ENCODE data around the gene NDUFAF2.
A peak's percentile ranks its signal among the peaks of the same experiment; 100 is the strongest.

NDUFAF2 gene

GRCh38 chr5:60958712-60959111 is 13.7 kb downstream of the NDUFAF2 start:
- no peak for DNase-seq (ENCODE audit: low spot score)
- no peak overlapping the region for H3K4me2 ChIP-seq (ENCODE audit: insufficient read depth, low read length, poor library complexity, severe bottlenecking)
- H3K9me3 ChIP-seq (replicated peaks in 1 of 2; ENCODE audit: control insufficient read depth in 2 of 2, insufficient read depth in 1 of 2, low read depth in 1 of 2, low read length in 2 of 2): peaks cover 0 to 8% of the 10 kb centered on the region in 2 donors
- no peak overlapping the region for H3K18ac ChIP-seq (ENCODE audit: low read length)
- no CpG with 5 or more reads among the region's 2 CpGs for WGBS, 2 donors (ENCODE audit: extremely low coverage in 2 of 2, insufficient read length in 2 of 2, insufficient replicate concordance in 1 of 2)
- H3K9ac ChIP-seq (ENCODE audit: low read depth, low read length, poor library complexity): no peak overlapping the region
- H2BK12ac ChIP-seq (ENCODE audit: low read length): no peak overlapping the region
- no peak overlapping the region for H2AK5ac ChIP-seq (ENCODE audit: low read depth, low read length)
- no peak overlapping the region for H4K8ac ChIP-seq (ENCODE audit: low read depth, low read length)
- no peak overlapping the region for H3K4me3 ChIP-seq (ENCODE audit: low read length in 2 of 2)
- H2AFZ ChIP-seq (ENCODE audit: low read length): no peak overlapping the region
- H3K27ac ChIP-seq (replicated peaks; ENCODE audit: low read length): no peak overlapping the region
- no peak overlapping the region for H2BK120ac ChIP-seq (ENCODE audit: low read depth, low read length)
- H3K79me1 ChIP-seq (ENCODE audit: low read depth, low read length): no peaks in the 10 kb centered on the region
- no peak overlapping the region for H4K91ac ChIP-seq (ENCODE audit: low read depth, low read length, poor library complexity)
- H3K14ac ChIP-seq (ENCODE audit: low read length): no peak overlapping the region
- H2BK5ac ChIP-seq (ENCODE audit: low read length): no peak overlapping the region
- no peak overlapping the region for H2BK15ac ChIP-seq (ENCODE audit: low read length)
- no peaks in the 10 kb centered on the region for H3K4me1 ChIP-seq (ENCODE audit: control insufficient read depth in 2 of 2, insufficient read depth in 1 of 2, low read depth in 1 of 2, low read length in 2 of 2)
- H3K4ac ChIP-seq (ENCODE audit: low read length): no peak overlapping the region
- H3K27me3 ChIP-seq (ENCODE audit: control insufficient read depth in 3 of 3, insufficient read depth in 3 of 3, low read depth in 1 of 3, low read length in 3 of 3): no peaks in the 10 kb centered on the region
- H3K23ac ChIP-seq (ENCODE audit: low read depth, low read length, poor library complexity): no peak overlapping the region
- H3K36me3 ChIP-seq (replicated peaks in 1 of 2; ENCODE audit: control insufficient read depth in 2 of 2, insufficient read depth in 2 of 2, low read length in 2 of 2): no peaks in the 10 kb centered on the region

GRCh38 chr5:60959156-60959555 is 14.2 kb downstream of the NDUFAF2 start:
- no peak for DNase-seq (ENCODE audit: low spot score)
- no peaks in the 10 kb centered on the region for H3K79me1 ChIP-seq (ENCODE audit: low read depth, low read length)
- H3K27me3 ChIP-seq (ENCODE audit: control insufficient read depth in 3 of 3, insufficient read depth in 3 of 3, low read depth in 1 of 3, low read length in 3 of 3): no peaks in the 10 kb centered on the region
- H3K27ac ChIP-seq (replicated peaks; ENCODE audit: low read length): no peak overlapping the region
- no peak overlapping the region for H2BK5ac ChIP-seq (ENCODE audit: low read length)
- no peaks in the 10 kb centered on the region for H3K4me1 ChIP-seq (ENCODE audit: control insufficient read depth in 2 of 2, insufficient read depth in 1 of 2, low read depth in 1 of 2, low read length in 2 of 2)
- no peak overlapping the region for H3K4me3 ChIP-seq (ENCODE audit: low read length in 2 of 2)
- H2BK12ac ChIP-seq (ENCODE audit: low read length): no peak overlapping the region
- H3K4ac ChIP-seq (ENCODE audit: low read length): no peak overlapping the region
- H3K9ac ChIP-seq (ENCODE audit: low read depth, low read length, poor library complexity): no peak overlapping the region
- no peak overlapping the region for H3K18ac ChIP-seq (ENCODE audit: low read length)
- H3K9me3 ChIP-seq (replicated peaks in 1 of 2; ENCODE audit: control insufficient read depth in 2 of 2, insufficient read depth in 1 of 2, low read depth in 1 of 2, low read length in 2 of 2): peaks cover 0 to 8% of the 10 kb centered on the region in 2 donors
- H3K23ac ChIP-seq (ENCODE audit: low read depth, low read length, poor library complexity): no peak overlapping the region
- no peaks in the 10 kb centered on the region for H3K36me3 ChIP-seq (replicated peaks in 1 of 2; ENCODE audit: control insufficient read depth in 2 of 2, insufficient read depth in 2 of 2, low read length in 2 of 2)
- H2AFZ ChIP-seq (ENCODE audit: low read length): no peak overlapping the region
- H3K14ac ChIP-seq (ENCODE audit: low read length): no peak overlapping the region
- no peak overlapping the region for H2AK5ac ChIP-seq (ENCODE audit: low read depth, low read length)
- no peak overlapping the region for H2BK15ac ChIP-seq (ENCODE audit: low read length)
- no peak overlapping the region for H4K8ac ChIP-seq (ENCODE audit: low read depth, low read length)
- H2BK120ac ChIP-seq (ENCODE audit: low read depth, low read length): no peak overlapping the region
- no peak overlapping the region for H4K91ac ChIP-seq (ENCODE audit: low read depth, low read length, poor library complexity)
- no peak overlapping the region for H3K4me2 ChIP-seq (ENCODE audit: insufficient read depth, low read length, poor library complexity, severe bottlenecking)

DNA sequence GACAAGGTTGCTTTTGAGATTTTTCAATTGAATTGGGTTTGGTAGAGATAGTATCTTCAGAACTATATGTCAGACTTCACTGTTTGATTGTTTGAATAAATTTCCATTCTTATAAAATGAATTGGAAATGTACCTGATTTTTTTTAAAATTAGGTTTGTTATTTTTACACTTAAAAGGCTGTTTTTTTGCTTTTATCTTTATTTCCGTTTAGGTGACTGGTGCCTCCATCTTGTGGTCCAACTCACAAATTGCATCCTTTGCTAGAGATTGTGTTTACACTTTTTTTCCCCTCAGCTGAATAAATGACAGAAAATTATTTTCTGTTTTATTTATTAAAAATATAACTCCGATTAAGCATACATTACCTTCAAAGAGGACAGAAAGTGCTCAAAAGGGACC is 15.6 kb downstream of the NDUFAF2 start:
- Histone ChIP-seq H3K4me2 (ENCODE audit: insufficient read depth, low read length, poor library complexity, severe bottlenecking) (no peak overlapping the region), H3K4ac (ENCODE audit: low read length) (no peak overlapping the region), H3K23ac (ENCODE audit: low read depth, low read length, poor library complexity) (no peak overlapping the region), H2BK12ac (ENCODE audit: low read length) (no peak overlapping the region), H2BK15ac (ENCODE audit: low read length) (no peak overlapping the region), H3K4me1 (ENCODE audit: control insufficient read depth in 2 of 2, insufficient read depth in 1 of 2, low read depth in 1 of 2, low read length in 2 of 2) (no peaks in the 10 kb centered on the region), H3K27me3 (ENCODE audit: control insufficient read depth in 3 of 3, insufficient read depth in 3 of 3, low read depth in 1 of 3, low read length in 3 of 3) (no peaks in the 10 kb centered on the region), H3K18ac (ENCODE audit: low read length) (no peak overlapping the region), H2AK5ac (ENCODE audit: low read depth, low read length) (no peak overlapping the region), H3K36me3 (replicated peaks in 1 of 2; ENCODE audit: control insufficient read depth in 2 of 2, insufficient read depth in 2 of 2, low read length in 2 of 2) (no peaks in the 10 kb centered on the region), H3K9me3 (replicated peaks in 1 of 2; ENCODE audit: control insufficient read depth in 2 of 2, insufficient read depth in 1 of 2, low read depth in 1 of 2, low read length in 2 of 2) (peaks cover 0 to under 1% of the 10 kb centered on the region in 2 donors), H3K14ac (ENCODE audit: low read length) (no peak overlapping the region), H4K91ac (ENCODE audit: low read depth, low read length, poor library complexity) (no peak overlapping the region), H2BK120ac (ENCODE audit: low read depth, low read length) (no peak overlapping the region), H3K27ac (replicated peaks; ENCODE audit: low read length) (no peak overlapping the region), H3K79me1 (ENCODE audit: low read depth, low read length) (peaks cover 2% of the 10 kb centered on the region), H3K9ac (ENCODE audit: low read depth, low read length, poor library complexity) (no peak overlapping the region), H3K4me3 (ENCODE audit: low read length in 2 of 2) (no peak overlapping the region), H2AFZ (ENCODE audit: low read length) (peak overlapping the region; percentile 20), H2BK5ac (ENCODE audit: low read length) (no peak overlapping the region), H4K8ac (ENCODE audit: low read depth, low read length) (no peak overlapping the region)
- no peak for DNase-seq (ENCODE audit: low spot score)
- no CpG with 5 or more reads among the region's 2 CpGs for WGBS, 2 donors (ENCODE audit: extremely low coverage in 2 of 2, insufficient read length in 2 of 2, insufficient replicate concordance in 1 of 2)

DNA sequence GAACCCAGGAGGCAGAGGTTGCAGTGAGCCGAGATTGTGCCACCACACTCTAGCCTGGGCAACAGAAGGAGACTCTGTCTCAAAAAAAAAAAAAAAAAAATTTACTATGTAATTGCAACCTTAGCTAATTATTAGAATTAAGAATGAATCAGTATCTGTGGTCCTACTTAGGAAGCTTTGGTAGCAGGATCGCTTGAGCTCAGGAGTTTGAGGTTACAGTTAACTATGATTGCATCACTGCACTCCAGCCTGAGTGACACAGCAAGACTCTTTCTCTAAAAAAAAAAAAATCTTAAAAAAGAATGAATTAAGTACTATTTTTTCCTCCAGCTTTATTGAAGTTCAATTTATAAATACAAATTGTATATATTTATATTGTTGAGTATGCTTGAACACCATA is 16.7 kb downstream of the NDUFAF2 start:
- H3K9ac ChIP-seq (ENCODE audit: low read depth, low read length, poor library complexity): no peak overlapping the region
- no peak overlapping the region for H2BK12ac ChIP-seq (ENCODE audit: low read length)
- no peak overlapping the region for H3K27ac ChIP-seq (replicated peaks; ENCODE audit: low read length)
- no CpG with 5 or more reads among the region's 2 CpGs for WGBS, 2 donors (ENCODE audit: extremely low coverage in 2 of 2, insufficient read length in 2 of 2, insufficient replicate concordance in 1 of 2)
- DNase-seq (ENCODE audit: low spot score): no peak
- H3K79me1 ChIP-seq (ENCODE audit: low read depth, low read length): peaks cover 2% of the 10 kb centered on the region
- no peak overlapping the region for H3K23ac ChIP-seq (ENCODE audit: low read depth, low read length, poor library complexity)
- H3K9me3 ChIP-seq (replicated peaks in 1 of 2; ENCODE audit: control insufficient read depth in 2 of 2, insufficient read depth in 1 of 2, low read depth in 1 of 2, low read length in 2 of 2): no peaks in the 10 kb centered on the region
- H3K36me3 ChIP-seq (replicated peaks in 1 of 2; ENCODE audit: control insufficient read depth in 2 of 2, insufficient read depth in 2 of 2, low read length in 2 of 2): no peaks in the 10 kb centered on the region
- no peak overlapping the region for H2BK5ac ChIP-seq (ENCODE audit: low read length)
- H2BK120ac ChIP-seq (ENCODE audit: low read depth, low read length): no peak overlapping the region
- no peaks in the 10 kb centered on the region for H3K27me3 ChIP-seq (ENCODE audit: control insufficient read depth in 3 of 3, insufficient read depth in 3 of 3, low read depth in 1 of 3, low read length in 3 of 3)
- H3K4me2 ChIP-seq (ENCODE audit: insufficient read depth, low read length, poor library complexity, severe bottlenecking): no peak overlapping the region
- H2AFZ ChIP-seq (ENCODE audit: low read length): no peak overlapping the region
- H3K14ac ChIP-seq (ENCODE audit: low read length): no peak overlapping the region
- no peak overlapping the region for H3K4me3 ChIP-seq (ENCODE audit: low read length in 2 of 2)
- H3K4me1 ChIP-seq (ENCODE audit: control insufficient read depth in 2 of 2, insufficient read depth in 1 of 2, low read depth in 1 of 2, low read length in 2 of 2): no peaks in the 10 kb centered on the region
- H3K4ac ChIP-seq (ENCODE audit: low read length): no peak overlapping the region
- no peak overlapping the region for H2AK5ac ChIP-seq (ENCODE audit: low read depth, low read length)
- no peak overlapping the region for H3K18ac ChIP-seq (ENCODE audit: low read length)
- no peak overlapping the region for H4K91ac ChIP-seq (ENCODE audit: low read depth, low read length, poor library complexity)
- H2BK15ac ChIP-seq (ENCODE audit: low read length): no peak overlapping the region
- H4K8ac ChIP-seq (ENCODE audit: low read depth, low read length): no peak overlapping the region
